Activated CD4-positive, alpha-beta T cell treated with anti-CD3 and anti-CD28 coated beads, Interleukin-2, amount 10 ng/mL, durations not matched to agents 24 days and 14 days (primary cell): ENCODE measurements around the gene TC2N. TPM values are rescaled to one million over a fixed set of nuclear protein-coding genes. Genes with fewer than 3 reads are reported as not detected.
"Not testable (repeated sequence)": the region's sequence is repeated elsewhere in the genome, so short reads cannot be mapped to it uniquely, and the experiment has no call there.

Source experiments
- DNase-seq: peaks from one replicate; pipeline ENCODE4 v3.0.0; 2022
- H3K27ac Mint-ChIP-seq: one replicate; pipeline ENCODE4 v1.8.0; 2022; ENCODE audit warnings: mild to moderate bottlenecking, mixed read lengths
- H3K27me3 Mint-ChIP-seq: one replicate; pipeline ENCODE4 v1.8.0; 2022; ENCODE audit warnings: mixed read lengths
- H3K36me3 Mint-ChIP-seq: one replicate; pipeline ENCODE4 v1.8.0; 2022; ENCODE audit warnings: low read depth, mild to moderate bottlenecking, mixed read lengths
- H3K4me1 Mint-ChIP-seq: one replicate; pipeline ENCODE4 v1.8.0; 2021; ENCODE audit warnings: mixed read lengths
- H3K4me3 Mint-ChIP-seq: one replicate; pipeline ENCODE4 v1.8.0; 2022; ENCODE audit warnings: mild to moderate bottlenecking, moderate library complexity, mixed read lengths
- H3K9me3 Mint-ChIP-seq: one replicate; pipeline ENCODE4 v1.8.0; 2021; ENCODE audit warnings: mixed read lengths
- intact Hi-C: fragments of 100-400 bp; cut with micrococcal nuclease; formaldehyde crosslinking; loops from one replicate; pipeline ENCODE4 v1.15.1; 2023
- total RNA-seq: library from RNA; stranded (reverse); gene quantifications from 2 replicates; pipeline ENCODE4 v1.2.3, GENCODE V29; 2022

Gene TC2N
- total RNA-seq, 1 donor from 2014 or later: 18.6 TPM

GRCh38 chr14:91742621-91743304 is 124.6 kb downstream of the TC2N start:
- intact Hi-C loops: no loop called here
- no peak for DNase-seq
- H3K36me3 Mint-ChIP-seq: no peaks in the 10 kb centered on the region
- H3K4me1 Mint-ChIP-seq: no peaks in the 10 kb centered on the region
- H3K4me3 Mint-ChIP-seq: no peak overlapping the region
- H3K9me3 Mint-ChIP-seq: peaks cover 19% of the 10 kb centered on the region
- peaks cover 2% of the 10 kb centered on the region for H3K27me3 Mint-ChIP-seq
- H3K27ac Mint-ChIP-seq: no peak overlapping the region

- H3K36me3 Mint-ChIP-seq, intact Hi-C loops, H3K27me3 Mint-ChIP-seq, H3K4me3 Mint-ChIP-seq, H3K27ac Mint-ChIP-seq, DNase-seq, H3K4me1 Mint-ChIP-seq: not testable (repeated sequence)
- peaks cover 19% of the 10 kb centered on the region for H3K9me3 Mint-ChIP-seq
These were observed 127.5 kb downstream of the TC2N start for GRCh38 chr14:91739867-91740266.

- Mint-ChIP-seq H3K27me3 (peaks cover 2% of the 10 kb centered on the region), H3K36me3 (peaks cover 5% of the 10 kb centered on the region), H3K4me3 (no peak overlapping the region), H3K27ac (no peak overlapping the region), H3K9me3 (peaks cover 12% of the 10 kb centered on the region), H3K4me1 (peaks cover 8% of the 10 kb centered on the region)
- intact Hi-C loops: no loop called here
- DNase-seq: no peak
These were observed 129.7 kb downstream of the TC2N start for GRCh38 chr14:91737619-91738018.

- peaks cover 10% of the 10 kb centered on the region for H3K4me1 Mint-ChIP-seq
- no peaks in the 10 kb centered on the region for H3K27me3 Mint-ChIP-seq
- no peak for DNase-seq
- H3K4me3 Mint-ChIP-seq: no peak overlapping the region
- H3K36me3 Mint-ChIP-seq: peaks cover 8% of the 10 kb centered on the region
- intact Hi-C loops: no loop called here
- H3K27ac Mint-ChIP-seq: peak overlapping the region; percentile 35
- H3K9me3 Mint-ChIP-seq: peaks cover under 1% of the 10 kb centered on the region
These were observed 134.4 kb downstream of the TC2N start for GRCh38 chr14:91732859-91733477.

- H3K27ac Mint-ChIP-seq: no peak overlapping the region
- no peak for DNase-seq
- peaks cover 10% of the 10 kb centered on the region for H3K4me1 Mint-ChIP-seq
- peaks cover 8% of the 10 kb centered on the region for H3K36me3 Mint-ChIP-seq
- intact Hi-C loops: no loop called here
- H3K27me3 Mint-ChIP-seq: no peaks in the 10 kb centered on the region
- no peak overlapping the region for H3K4me3 Mint-ChIP-seq
- H3K9me3 Mint-ChIP-seq: no peaks in the 10 kb centered on the region
These were observed 134.9 kb downstream of the TC2N start for GRCh38 chr14:91732439-91732838.

- intact Hi-C loops: no loop called here
- no peak within 1 kb of the TSS for H3K4me3 Mint-ChIP-seq
- H3K36me3 Mint-ChIP-seq: peaks cover 8% of the 10 kb centered on the region
- no peaks in the 10 kb centered on the region for H3K9me3 Mint-ChIP-seq
- no peak for DNase-seq
- peak within 1 kb of the TSS; percentile 35 for H3K27ac Mint-ChIP-seq
- peaks cover 10% of the 10 kb centered on the region for H3K4me1 Mint-ChIP-seq
- no peaks in the 10 kb centered on the region for H3K27me3 Mint-ChIP-seq
These were observed 135.3 kb downstream of the TC2N start, which contains the start of gene CATSPERB for GRCh38 chr14:91731986-91732385. CATSPERB (minus strand) TSS chr14:91732086; CDS start chr14:91729479, 2,607 bp downstream.

- peaks cover 10% of the 10 kb centered on the region for H3K4me1 Mint-ChIP-seq
- no peak for DNase-seq
- H3K4me3 Mint-ChIP-seq: no peak overlapping the region
- no peak overlapping the region for H3K27ac Mint-ChIP-seq
- peaks cover 5% of the 10 kb centered on the region for H3K36me3 Mint-ChIP-seq
- no peaks in the 10 kb centered on the region for H3K9me3 Mint-ChIP-seq
- intact Hi-C loops: no loop called here
- H3K27me3 Mint-ChIP-seq: no peaks in the 10 kb centered on the region
These were observed 136.3 kb downstream of the TC2N start for GRCh38 chr14:91731018-91731417.

- Mint-ChIP-seq H3K4me1 (peaks cover 10% of the 10 kb centered on the region), H3K9me3 (no peaks in the 10 kb centered on the region), H3K36me3 (peaks cover 3% of the 10 kb centered on the region), H3K27me3 (no peaks in the 10 kb centered on the region), H3K27ac (no peak overlapping the region), H3K4me3 (no peak overlapping the region)
- no peak for DNase-seq
- intact Hi-C loops: no loop called here
These were observed 137.6 kb downstream of the TC2N start for GRCh38 chr14:91729756-91730155.

Other genes with a start within 250 kb of the TC2N start
- gene CATSPERB, start 135.4 kb downstream of the TC2N start, total RNA-seq: 0.30 and 1.5 TPM in 2 replicates
- 0.68 and 1.3 TPM in 2 replicates for gene FBLN5, start 80.2 kb upstream of the TC2N start, total RNA-seq
- 38.6 and 42.0 TPM in 2 replicates for gene TRIP11, start 172.5 kb upstream of the TC2N start, total RNA-seq
- gene ATXN3, start 239.0 kb upstream of the TC2N start, total RNA-seq: 23.7 and 25.2 TPM in 2 replicates